Stomach smooth muscle (tissue), 2 donors: ENCODE results near the gene TGFBR3.
A peak's percentile ranks its signal among the peaks of the same experiment; 100 is the strongest.
"Not testable (repeated sequence)": the region's sequence is repeated elsewhere in the genome, so short reads cannot be mapped to it uniquely, and the experiment has no call there.

ENCODE experiments used
- H3K27ac ChIP-seq: one replicate; pipeline ENCODE4 v1.7.0; 2013; ENCODE audit warnings: mild to moderate bottlenecking, low read length, inconsistent platforms
- H3K27me3 ChIP-seq, 2 donors: one replicate each; pipeline ENCODE4 v1.7.0; 2013; ENCODE audit warnings: low read length in 2 of 2; ENCODE audit not compliant: insufficient read depth in 2 of 2, control insufficient read depth in 1 of 2
- H3K36me3 ChIP-seq, 2 donors: one replicate each; pipeline ENCODE4 v1.7.0; 2013; ENCODE audit warnings: low read length in 2 of 2; ENCODE audit not compliant: control insufficient read depth in 2 of 2, insufficient read depth in 2 of 2
- H3K4me1 ChIP-seq: one replicate; pipeline ENCODE4 v1.7.0; 2013; ENCODE audit warnings: low read length; ENCODE audit not compliant: control insufficient read depth, insufficient read depth
- H3K4me3 ChIP-seq, 2 donors: one replicate each; pipeline ENCODE4 v1.7.0; 2013; ENCODE audit warnings: low read length in 2 of 2
- H3K9ac ChIP-seq, 2 donors: one replicate each; pipeline ENCODE4 v1.7.0; 2013; ENCODE audit warnings: low read length in 2 of 2, mild to moderate bottlenecking in 1 of 2
- H3K9me3 ChIP-seq, 2 donors: one replicate each; pipeline ENCODE4 v1.7.0; 2013; ENCODE audit warnings: low read length in 2 of 2; ENCODE audit not compliant: control insufficient read depth in 2 of 2
- donor health status: healthy.
- donor health status: Pancreatic carcinoma.

Gene TGFBR3

DNA sequence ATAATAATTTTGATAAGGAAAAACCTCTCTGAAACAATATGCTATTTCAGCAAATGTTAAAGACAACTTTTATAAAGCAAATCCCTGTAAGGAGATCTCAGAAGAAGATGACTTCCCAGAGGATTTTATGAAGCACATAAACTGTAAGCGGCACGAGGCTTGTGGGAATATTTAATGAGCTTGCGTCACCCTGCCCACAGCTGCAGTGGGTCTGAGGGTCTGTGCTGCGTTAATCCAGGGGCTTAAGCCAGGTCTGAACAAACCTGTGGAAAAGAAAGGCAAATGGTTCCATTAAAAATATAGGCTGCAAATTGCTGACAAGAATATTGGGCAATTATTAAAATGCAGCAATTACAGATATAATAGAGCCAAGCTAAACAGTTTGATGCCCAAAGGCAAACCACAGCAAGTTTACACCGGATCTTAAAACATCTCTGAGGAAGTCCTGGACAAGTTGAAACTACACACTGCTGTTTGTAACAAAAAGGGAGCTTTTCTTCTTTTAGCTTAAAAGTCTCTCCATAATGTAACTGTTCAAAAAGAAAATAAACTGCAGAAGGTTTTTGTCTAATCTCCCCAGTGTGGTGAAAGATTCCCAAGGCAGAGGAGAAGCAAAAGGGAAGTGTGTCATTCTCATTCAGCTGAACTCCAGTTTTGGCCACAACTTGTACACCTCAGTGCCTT, 21.8 kb downstream of the TGFBR3 start:
- H3K4me3 ChIP-seq: no peak overlapping the region
- peaks cover 20% of the 10 kb centered on the region for H3K4me1 ChIP-seq

GRCh38 chr1:91863498-91863897, 22.5 kb downstream of the TGFBR3 start:
- H3K4me1 ChIP-seq: peaks cover 20% of the 10 kb centered on the region
- no peak overlapping the region for H3K27ac ChIP-seq
- H3K9ac ChIP-seq: no peak overlapping the region
- peaks cover 2 to 5% of the 10 kb centered on the region in 2 donors for H3K36me3 ChIP-seq
- H3K4me3 ChIP-seq: no peak overlapping the region
- no peaks in the 10 kb centered on the region for H3K27me3 ChIP-seq
- H3K9me3 ChIP-seq: no peaks in the 10 kb centered on the region

More for the DNA sequence above, 21.8 kb downstream of the TGFBR3 start:
- H3K27ac ChIP-seq: no peak overlapping the region
- H3K9me3 ChIP-seq: no peaks in the 10 kb centered on the region
- no peak overlapping the region for H3K9ac ChIP-seq
- H3K27me3 ChIP-seq: no peaks in the 10 kb centered on the region
- H3K36me3 ChIP-seq: peaks cover 2 to 4% of the 10 kb centered on the region in 2 donors

DNA sequence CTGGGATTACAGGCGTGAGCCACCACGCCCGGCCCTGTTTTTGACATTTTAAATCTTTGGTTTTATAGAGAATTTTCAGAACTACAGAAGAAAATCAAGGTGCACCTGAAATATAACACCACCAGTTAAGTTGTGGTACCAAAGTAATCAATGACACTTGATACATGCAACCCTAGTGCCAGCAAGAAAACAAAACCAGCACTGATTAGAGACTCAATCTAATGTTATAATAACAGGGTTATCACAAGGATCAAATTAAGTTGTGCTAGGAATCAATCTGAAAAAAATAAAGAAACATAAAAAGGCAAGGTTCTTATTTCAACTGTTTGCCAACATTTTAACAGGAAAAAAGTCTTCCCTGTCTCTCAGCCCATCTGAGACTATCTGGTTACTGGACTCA, 23.8 kb downstream of the TGFBR3 start:
- H3K4me1 ChIP-seq: peaks cover 20% of the 10 kb centered on the region
- no peak overlapping the region for H3K9ac ChIP-seq
- H3K4me3 ChIP-seq: no peak overlapping the region
- H3K36me3 ChIP-seq: peaks cover 2 to 5% of the 10 kb centered on the region in 2 donors
- no peak overlapping the region for H3K27ac ChIP-seq
- no peaks in the 10 kb centered on the region for H3K9me3 ChIP-seq
- no peaks in the 10 kb centered on the region for H3K27me3 ChIP-seq

DNA sequence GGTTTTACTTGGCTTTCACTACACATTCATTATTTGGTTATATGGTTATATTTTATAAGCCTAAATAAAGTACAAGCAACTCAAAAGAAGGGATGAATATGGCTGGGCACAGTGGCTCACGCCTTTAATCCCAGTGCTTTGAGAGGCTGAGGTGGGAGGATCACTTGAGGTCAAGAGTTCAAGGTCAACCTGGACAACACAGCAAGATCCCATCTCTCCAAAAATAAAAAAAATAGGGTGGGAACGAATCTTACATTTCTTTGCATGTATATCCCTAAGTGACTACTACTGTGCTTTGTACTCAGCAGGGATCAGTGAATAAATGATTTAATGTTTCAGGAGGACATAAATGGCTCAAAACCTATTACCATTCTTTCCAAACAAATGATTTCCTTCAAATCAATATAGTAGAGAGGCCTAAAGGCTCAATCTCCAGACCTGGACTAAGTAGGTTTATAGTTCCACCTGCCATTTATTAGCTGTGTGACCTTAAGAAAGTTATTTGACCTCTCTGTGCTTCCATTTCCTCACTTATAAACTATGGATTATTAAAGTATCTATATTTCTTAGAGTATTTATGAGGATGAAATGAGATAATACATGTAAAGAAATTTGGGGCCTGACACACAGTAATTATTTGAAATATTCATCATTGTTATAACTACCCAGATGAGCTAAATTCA, 28.3 kb downstream of the TGFBR3 start:
- no peak overlapping the region for H3K9ac ChIP-seq
- H3K27me3 ChIP-seq: no peaks in the 10 kb centered on the region
- H3K36me3 ChIP-seq: peaks cover 2 to 5% of the 10 kb centered on the region in 2 donors
- H3K9me3 ChIP-seq: no peaks in the 10 kb centered on the region
- peaks cover 21% of the 10 kb centered on the region for H3K4me1 ChIP-seq
- H3K4me3 ChIP-seq: no peak overlapping the region
- H3K27ac ChIP-seq: no peak overlapping the region

DNA sequence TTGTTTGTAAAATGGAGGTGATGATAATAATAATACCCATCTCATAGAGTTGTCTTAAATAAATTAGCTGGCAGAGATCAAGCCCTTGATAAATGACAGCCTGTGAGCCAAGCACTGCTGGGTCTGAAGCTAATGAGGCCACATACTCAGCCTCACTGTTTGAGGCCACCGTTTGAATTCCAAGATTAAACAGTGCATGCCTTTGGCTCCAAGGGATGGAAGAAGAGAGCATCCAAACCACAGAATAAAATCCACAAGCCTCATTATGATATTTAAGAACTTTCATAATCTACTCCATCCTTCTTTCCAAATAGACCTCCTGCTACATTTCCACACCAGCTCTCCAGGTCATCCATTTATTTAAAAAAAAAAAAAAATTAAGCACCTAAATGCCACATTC, 29.0 kb downstream of the TGFBR3 start:
- Histone ChIP-seq H3K27me3 (no peaks in the 10 kb centered on the region), H3K27ac (no peak overlapping the region), H3K9ac (no peak overlapping the region), H3K36me3 (peaks cover 2 to 5% of the 10 kb centered on the region in 2 donors), H3K4me3 (no peak overlapping the region), H3K4me1 (peaks cover 23% of the 10 kb centered on the region), H3K9me3 (no peaks in the 10 kb centered on the region)

GRCh38 chr1:91854852-91855534, 31.0 kb downstream of the TGFBR3 start:
- Histone ChIP-seq H3K4me1 (peaks cover 39% of the 10 kb centered on the region), H3K27ac (no peak overlapping the region), H3K9me3 (no peaks in the 10 kb centered on the region), H3K4me3 (no peak overlapping the region), H3K9ac (no peak overlapping the region), H3K36me3 (peaks cover 0 to 2% of the 10 kb centered on the region in 2 donors), H3K27me3 (no peaks in the 10 kb centered on the region)

- Histone ChIP-seq H3K9me3 (no peaks in the 10 kb centered on the region), H3K9ac (no peak overlapping the region), H3K27ac (no peak overlapping the region), H3K36me3 (no peaks in the 10 kb centered on the region), H3K4me3 (no peak overlapping the region), H3K4me1 (peaks cover 45% of the 10 kb centered on the region), H3K27me3 (no peaks in the 10 kb centered on the region)
These were observed 32.6 kb downstream of the TGFBR3 start for GRCh38 chr1:91853397-91853796.

GRCh38 chr1:91852011-91852410, 33.9 kb downstream of the TGFBR3 start:
- H3K9ac ChIP-seq: peak overlapping the region in 1 of 2 donors; percentile 26
- H3K9me3 ChIP-seq, H3K27me3 ChIP-seq, H3K4me3 ChIP-seq, H3K36me3 ChIP-seq: not testable (repeated sequence)
- H3K27ac ChIP-seq: peak overlapping the region; percentile 90
- peaks cover 48% of the 10 kb centered on the region for H3K4me1 ChIP-seq

- Histone ChIP-seq H3K9ac (peak overlapping the region; percentile 71), H3K27ac (peak overlapping the region; percentile 90), H3K9me3 (no peaks in the 10 kb centered on the region), H3K4me1 (peaks cover 49% of the 10 kb centered on the region), H3K4me3 (peak overlapping the region; percentile 61 to 64), H3K36me3 (no peaks in the 10 kb centered on the region), H3K27me3 (no peaks in the 10 kb centered on the region)
These were observed 34.6 kb downstream of the TGFBR3 start for GRCh38 chr1:91851130-91852010.

GRCh38 chr1:91850708-91851107, 35.2 kb downstream of the TGFBR3 start:
- no peaks in the 10 kb centered on the region for H3K27me3 ChIP-seq
- H3K9me3 ChIP-seq: no peaks in the 10 kb centered on the region
- H3K36me3 ChIP-seq: no peaks in the 10 kb centered on the region
- H3K27ac ChIP-seq: peak overlapping the region; percentile 90
- H3K4me3 ChIP-seq: peak overlapping the region; percentile 61 to 64
- peak overlapping the region; percentile 71 for H3K9ac ChIP-seq
- peaks cover 56% of the 10 kb centered on the region for H3K4me1 ChIP-seq
